ENCODE measurements around the gene FAM210A. TPM values are rescaled to one million over a fixed set of nuclear protein-coding genes. Genes with fewer than 3 reads are reported as not detected.

Gene FAM210A
- polyA plus RNA-seq, 2 of the 4 experiments (the other 2 are of a cell fraction) = 17.1 to 26.2 TPM

DNA sequence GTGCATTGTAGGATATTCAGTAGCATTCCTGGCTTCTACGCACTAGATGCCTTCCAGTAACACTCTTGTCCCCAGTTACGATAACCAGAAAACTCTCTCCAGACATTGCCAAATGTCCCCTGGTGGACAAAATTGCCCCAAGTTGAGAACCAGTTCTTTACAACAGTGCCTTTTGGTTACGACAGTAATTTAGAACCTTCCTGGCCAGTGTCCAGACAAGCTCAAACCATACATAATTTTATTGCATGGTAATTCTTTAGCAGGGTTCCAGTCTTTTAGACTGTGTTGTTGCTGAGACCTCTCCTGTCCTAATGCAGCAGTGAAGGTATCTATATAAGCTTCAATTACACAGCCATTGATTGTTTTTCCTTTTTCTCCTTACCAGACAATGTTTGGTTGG lies 20.3 kb upstream of the FAM210A start:
- FAIRE-seq (no peak), DNase-seq (ENCODE audit: low read depth in 1 of 2, low spot score in 1 of 2) (no peak), ATAC-seq (peak in 1 of 2 experiments; percentile 34; a peak in 1 of 6 replicates)
- no peak overlapping the region for H3K4me3 ChIP-seq
- no peak overlapping the region for H3K4me2 ChIP-seq
- ChIA-PET POLR2A (no interaction called here), CTCF (interaction anchor here (1.0 kb wide), 1 partner anchor 10 kb away, joined by 4 read pairs; no protein-coding TSS in a partner anchor)
- no peaks in the 10 kb centered on the region for H3K9me3 ChIP-seq
- no peak overlapping the region for H3K27ac ChIP-seq
- TF ChIP-seq RAD21 (conservative IDR thresholded peaks at IDR 0.05 in 1 of 2, IDR thresholded peaks at IDR 0.05 in 1 of 2) (no peak), HDAC2 (IDR thresholded peaks at IDR 0.05) (no peak), FOSB (CRISPR knock-in tag; IDR thresholded peaks at IDR 0.05) (no peak), RNF2 (IDR thresholded peaks at IDR 0.05; ENCODE audit: borderline replicate concordance, low read depth) (no peak), RCOR1 (IDR thresholded peaks at IDR 0.05; ENCODE audit: low read depth, low read length) (no peak), SMC3 (IDR thresholded peaks at IDR 0.05) (no peak), JUNB (IDR thresholded peaks at IDR 0.05) (no peak), HOXB5 (CRISPR knock-in tag; IDR thresholded peaks at IDR 0.05) (no peak)
- TF ChIP-seq, protein P1, sequence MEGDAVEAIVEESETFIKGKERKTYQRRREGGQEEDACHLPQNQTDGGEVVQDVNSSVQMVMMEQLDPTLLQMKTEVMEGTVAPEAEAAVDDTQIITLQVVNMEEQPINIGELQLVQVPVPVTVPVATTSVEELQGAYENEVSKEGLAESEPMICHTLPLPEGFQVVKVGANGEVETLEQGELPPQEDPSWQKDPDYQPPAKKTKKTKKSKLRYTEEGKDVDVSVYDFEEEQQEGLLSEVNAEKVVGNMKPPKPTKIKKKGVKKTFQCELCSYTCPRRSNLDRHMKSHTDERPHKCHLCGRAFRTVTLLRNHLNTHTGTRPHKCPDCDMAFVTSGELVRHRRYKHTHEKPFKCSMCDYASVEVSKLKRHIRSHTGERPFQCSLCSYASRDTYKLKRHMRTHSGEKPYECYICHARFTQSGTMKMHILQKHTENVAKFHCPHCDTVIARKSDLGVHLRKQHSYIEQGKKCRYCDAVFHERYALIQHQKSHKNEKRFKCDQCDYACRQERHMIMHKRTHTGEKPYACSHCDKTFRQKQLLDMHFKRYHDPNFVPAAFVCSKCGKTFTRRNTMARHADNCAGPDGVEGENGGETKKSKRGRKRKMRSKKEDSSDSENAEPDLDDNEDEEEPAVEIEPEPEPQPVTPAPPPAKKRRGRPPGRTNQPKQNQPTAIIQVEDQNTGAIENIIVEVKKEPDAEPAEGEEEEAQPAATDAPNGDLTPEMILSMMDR (IDR thresholded peaks at IDR 0.05) = no peak
- TF ChIP-seq, protein P2, sequence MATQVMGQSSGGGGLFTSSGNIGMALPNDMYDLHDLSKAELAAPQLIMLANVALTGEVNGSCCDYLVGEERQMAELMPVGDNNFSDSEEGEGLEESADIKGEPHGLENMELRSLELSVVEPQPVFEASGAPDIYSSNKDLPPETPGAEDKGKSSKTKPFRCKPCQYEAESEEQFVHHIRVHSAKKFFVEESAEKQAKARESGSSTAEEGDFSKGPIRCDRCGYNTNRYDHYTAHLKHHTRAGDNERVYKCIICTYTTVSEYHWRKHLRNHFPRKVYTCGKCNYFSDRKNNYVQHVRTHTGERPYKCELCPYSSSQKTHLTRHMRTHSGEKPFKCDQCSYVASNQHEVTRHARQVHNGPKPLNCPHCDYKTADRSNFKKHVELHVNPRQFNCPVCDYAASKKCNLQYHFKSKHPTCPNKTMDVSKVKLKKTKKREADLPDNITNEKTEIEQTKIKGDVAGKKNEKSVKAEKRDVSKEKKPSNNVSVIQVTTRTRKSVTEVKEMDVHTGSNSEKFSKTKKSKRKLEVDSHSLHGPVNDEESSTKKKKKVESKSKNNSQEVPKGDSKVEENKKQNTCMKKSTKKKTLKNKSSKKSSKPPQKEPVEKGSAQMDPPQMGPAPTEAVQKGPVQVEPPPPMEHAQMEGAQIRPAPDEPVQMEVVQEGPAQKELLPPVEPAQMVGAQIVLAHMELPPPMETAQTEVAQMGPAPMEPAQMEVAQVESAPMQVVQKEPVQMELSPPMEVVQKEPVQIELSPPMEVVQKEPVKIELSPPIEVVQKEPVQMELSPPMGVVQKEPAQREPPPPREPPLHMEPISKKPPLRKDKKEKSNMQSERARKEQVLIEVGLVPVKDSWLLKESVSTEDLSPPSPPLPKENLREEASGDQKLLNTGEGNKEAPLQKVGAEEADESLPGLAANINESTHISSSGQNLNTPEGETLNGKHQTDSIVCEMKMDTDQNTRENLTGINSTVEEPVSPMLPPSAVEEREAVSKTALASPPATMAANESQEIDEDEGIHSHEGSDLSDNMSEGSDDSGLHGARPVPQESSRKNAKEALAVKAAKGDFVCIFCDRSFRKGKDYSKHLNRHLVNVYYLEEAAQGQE (IDR thresholded peaks at IDR 0.05) = no peak
- 95% methylated on average over 3 of the region's 3 CpGs for WGBS (ENCODE audit: missing lambda C conversion rate)
- no peaks in the 10 kb centered on the region for H3K4me1 ChIP-seq

DNA sequence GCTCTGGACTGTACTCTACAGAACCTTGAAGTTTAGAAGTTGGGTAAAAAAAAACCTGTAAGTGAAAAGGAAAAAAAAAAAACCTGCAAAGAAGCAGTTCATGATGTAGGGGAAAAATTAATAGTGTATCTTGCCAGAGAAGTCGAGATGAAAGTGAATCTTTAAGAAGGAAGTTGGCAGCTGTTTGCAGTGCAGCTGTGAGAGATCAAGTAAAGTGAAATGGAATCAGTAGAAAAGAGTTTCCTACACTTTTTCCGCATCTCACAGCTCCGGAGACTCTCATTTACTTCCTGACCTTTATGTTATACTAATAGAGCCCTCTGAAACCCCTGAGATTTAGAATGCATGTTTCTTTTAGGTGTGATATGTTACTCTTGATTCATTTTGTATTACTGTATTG lies 19.3 kb upstream of the FAM210A start:
- 82% methylated on average over 3 of the region's 3 CpGs for WGBS (ENCODE audit: missing lambda C conversion rate)

More for the DNA sequence above, 19.3 kb upstream of the FAM210A start:
- ChIA-PET CTCF (interaction anchor here (1.0 kb wide), 1 partner anchor 11 kb away, joined by 4 read pairs; no protein-coding TSS in a partner anchor), POLR2A (no interaction called here)
- no peaks in the 10 kb centered on the region for H3K9me3 ChIP-seq
- H3K4me1 ChIP-seq = no peaks in the 10 kb centered on the region
- no peak overlapping the region for H3K27ac ChIP-seq
- H3K4me3 ChIP-seq = no peak overlapping the region
- no peak for DNase-seq (ENCODE audit: low read depth in 1 of 2, low spot score in 1 of 2)
- FAIRE-seq = no peak
- TF ChIP-seq CBX8 (IDR thresholded peaks at IDR 0.05) = no peak
- no peak for TF ChIP-seq ZFP36 (IDR thresholded peaks at IDR 0.05; ENCODE audit: borderline replicate concordance, partially characterized antibody)
- no peak for TF ChIP-seq ZSCAN20 (CRISPR knock-in tag; IDR thresholded peaks at IDR 0.05)
- TF ChIP-seq, protein P3, sequence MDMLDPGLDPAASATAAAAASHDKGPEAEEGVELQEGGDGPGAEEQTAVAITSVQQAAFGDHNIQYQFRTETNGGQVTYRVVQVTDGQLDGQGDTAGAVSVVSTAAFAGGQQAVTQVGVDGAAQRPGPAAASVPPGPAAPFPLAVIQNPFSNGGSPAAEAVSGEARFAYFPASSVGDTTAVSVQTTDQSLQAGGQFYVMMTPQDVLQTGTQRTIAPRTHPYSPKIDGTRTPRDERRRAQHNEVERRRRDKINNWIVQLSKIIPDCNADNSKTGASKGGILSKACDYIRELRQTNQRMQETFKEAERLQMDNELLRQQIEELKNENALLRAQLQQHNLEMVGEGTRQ (IDR thresholded peaks at IDR 0.05) = no peak
- TF ChIP-seq, protein P4, sequence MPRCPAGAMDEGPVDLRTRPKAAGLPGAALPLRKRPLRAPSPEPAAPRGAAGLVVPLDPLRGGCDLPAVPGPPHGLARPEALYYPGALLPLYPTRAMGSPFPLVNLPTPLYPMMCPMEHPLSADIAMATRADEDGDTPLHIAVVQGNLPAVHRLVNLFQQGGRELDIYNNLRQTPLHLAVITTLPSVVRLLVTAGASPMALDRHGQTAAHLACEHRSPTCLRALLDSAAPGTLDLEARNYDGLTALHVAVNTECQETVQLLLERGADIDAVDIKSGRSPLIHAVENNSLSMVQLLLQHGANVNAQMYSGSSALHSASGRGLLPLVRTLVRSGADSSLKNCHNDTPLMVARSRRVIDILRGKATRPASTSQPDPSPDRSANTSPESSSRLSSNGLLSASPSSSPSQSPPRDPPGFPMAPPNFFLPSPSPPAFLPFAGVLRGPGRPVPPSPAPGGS (IDR thresholded peaks at IDR 0.05) = no peak
- no peak for TF ChIP-seq HDAC2 (IDR thresholded peaks at IDR 0.05)
- no peak for TF ChIP-seq RNF2 (IDR thresholded peaks at IDR 0.05; ENCODE audit: borderline replicate concordance, low read depth)
- TF ChIP-seq EP300 (IDR thresholded peaks at IDR 0.05) = no peak
- no peak for TF ChIP-seq KDM5A (IDR thresholded peaks at IDR 0.05)
- no peak for TF ChIP-seq TFCP2L1 (CRISPR knock-in tag; IDR thresholded peaks at IDR 0.05)
- no peak for TF ChIP-seq CHD4 (IDR thresholded peaks at IDR 0.05; ENCODE audit: borderline replicate concordance)
- TF ChIP-seq MYC (IDR thresholded peaks at IDR 0.05; ENCODE audit: borderline replicate concordance, low read length) = no peak
- no peak for TF ChIP-seq SMC3 (IDR thresholded peaks at IDR 0.05)
- no peak overlapping the region for H3K4me2 ChIP-seq
- no peak for ATAC-seq
